Esophagus (tissue), 2 donors: ENCODE results near the gene HOXD12. TPM values are rescaled to one million over a fixed set of nuclear protein-coding genes. Genes with fewer than 3 reads are reported as not detected.
A peak's percentile ranks its signal among the peaks of the same experiment; 100 is the strongest.

ENCODE experiments used
- H3K27ac ChIP-seq, 2 donors: one replicate each; pipeline ENCODE4 v1.5.1; 2013; ENCODE audit warnings: low read depth in 2 of 2, mild to moderate bottlenecking in 2 of 2, inconsistent platforms in 1 of 2, low read length in 1 of 2, moderate library complexity in 1 of 2
- H3K27me3 ChIP-seq, 2 donors: one replicate each; pipeline ENCODE4 v1.6.1; 2013; ENCODE audit warnings: low read length in 2 of 2, control low read depth in 1 of 2, mild to moderate bottlenecking in 1 of 2; ENCODE audit not compliant: insufficient read depth in 2 of 2, control insufficient read depth in 1 of 2
- H3K36me3 ChIP-seq, 2 donors: one replicate each; pipeline ENCODE4 v1.6.1; 2013; ENCODE audit warnings: low read length in 1 of 2; ENCODE audit not compliant: control insufficient read depth in 2 of 2, insufficient read depth in 2 of 2
- H3K4me1 ChIP-seq, 2 donors: one replicate each; pipeline ENCODE4 v1.6.1; 2013; ENCODE audit warnings: low read length in 1 of 2; ENCODE audit not compliant: control insufficient read depth in 2 of 2, insufficient read depth in 2 of 2
- H3K4me3 ChIP-seq, 2 donors: one replicate each; pipeline ENCODE4 v1.5.1; 2013; ENCODE audit warnings: low read length in 2 of 2, mild to moderate bottlenecking in 2 of 2, low read depth in 1 of 2, moderate library complexity in 1 of 2
- H3K9me3 ChIP-seq, 2 donors: one replicate each; pipeline ENCODE4 v1.6.1; 2013; ENCODE audit warnings: mild to moderate bottlenecking in 2 of 2, low read depth in 1 of 2, low read length in 1 of 2, moderate library complexity in 1 of 2; ENCODE audit not compliant: control insufficient read depth in 2 of 2, insufficient read depth in 1 of 2
- WGBS, 2 donors: extraction: QIAGEN DNeasy Blood & Tissue Kit; methylation state at CpG; one replicate each; pipeline ENCODE4 v1.1.7; 2013; 5-methylcytosine and 5-hydroxymethylcytosine counted together
- polyA plus RNA-seq, 2 donors: library from polyadenylated mRNA; stranded (reverse); fragments of 200-250 nt; gene quantifications; one replicate each; pipeline ENCODE4 v1.2.3, GENCODE V29; 2013
- donor health status: healthy with polysubstance abuse.
- donor health status: Bipolar disorder and iron deficiency.

The HOXD12 gene
- polyA plus RNA-seq, 2 donors: not detected

- Histone ChIP-seq H3K36me3 (no peaks in the 10 kb centered on the region), H3K4me3 (peak overlapping the region; percentile 28 to 48), H3K4me1 (peaks cover 4 to 6% of the 10 kb centered on the region in 2 donors), H3K27ac (peak overlapping the region; percentile 11 to 49), H3K9me3 (peaks cover 0 to 2% of the 10 kb centered on the region in 2 donors), H3K27me3 (peaks cover 0 to 42% of the 10 kb centered on the region in 2 donors)
- WGBS, 2 donors: 4 to 7% methylated on average over 69 to 71 of the region's 71 CpGs
Measured at GRCh38 chr2:176136374-176137251, 37.0 kb downstream of the HOXD12 start.

DNA sequence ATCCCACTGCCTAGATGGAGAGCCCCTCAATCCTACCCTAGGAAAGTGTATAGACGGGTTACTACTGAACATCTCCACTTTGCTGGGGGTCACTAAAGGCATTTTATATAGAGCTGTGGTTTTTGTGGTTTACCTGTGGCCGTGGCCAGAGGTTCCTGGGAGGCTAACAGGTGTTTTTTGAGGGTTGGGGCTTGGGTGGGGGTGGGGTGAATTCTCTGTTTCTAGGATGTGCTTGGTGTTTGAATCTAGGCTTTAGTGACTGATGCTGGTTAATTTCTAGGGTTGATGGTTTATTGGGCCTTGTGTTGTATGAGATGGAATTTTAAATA lies 37.6 kb downstream of the HOXD12 start:
- H3K27me3 ChIP-seq: peaks cover 0 to 41% of the 10 kb centered on the region in 2 donors
- peaks cover 4 to 6% of the 10 kb centered on the region in 2 donors for H3K4me1 ChIP-seq
- peak overlapping the region in 1 of 2 donors; percentile 48 for H3K4me3 ChIP-seq
- H3K27ac ChIP-seq: peak overlapping the region in 1 of 2 donors; percentile 49
- peaks cover 0 to 2% of the 10 kb centered on the region in 2 donors for H3K9me3 ChIP-seq
- WGBS, 2 donors: 7 to 20% methylated on average over 2 of the region's 2 CpGs
- H3K36me3 ChIP-seq: no peaks in the 10 kb centered on the region

- Histone ChIP-seq H3K4me1 (peaks cover 2 to 6% of the 10 kb centered on the region in 2 donors), H3K27ac (no peak overlapping the region), H3K9me3 (peaks cover 0 to 2% of the 10 kb centered on the region in 2 donors), H3K4me3 (no peak overlapping the region), H3K36me3 (no peaks in the 10 kb centered on the region), H3K27me3 (peaks cover 0 to 36% of the 10 kb centered on the region in 2 donors)
- WGBS, 2 donors: 39 to 42% methylated on average over 8 of the region's 8 CpGs
Measured at GRCh38 chr2:176137906-176138305, 38.3 kb downstream of the HOXD12 start.

DNA sequence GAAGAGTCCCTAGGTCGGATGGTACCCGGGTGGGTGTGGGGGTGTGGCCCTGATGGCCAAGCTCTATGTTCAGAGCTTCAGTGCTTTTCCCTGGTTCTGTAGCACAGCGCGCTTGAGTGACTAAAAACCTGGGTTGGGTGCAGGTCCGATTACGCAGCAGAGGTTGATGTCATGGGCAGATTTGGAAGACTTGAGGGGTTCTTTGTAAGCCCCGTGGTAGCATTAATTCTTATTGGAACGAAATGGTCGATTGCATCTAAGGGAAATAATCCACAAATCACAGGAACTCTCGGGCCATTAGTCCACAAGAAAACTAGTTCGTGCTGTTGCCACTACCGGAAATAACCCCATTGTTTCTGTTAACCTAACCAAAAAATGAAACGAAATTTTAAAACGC lies 38.9 kb downstream of the HOXD12 start:
- peaks cover 0 to 2% of the 10 kb centered on the region in 2 donors for H3K9me3 ChIP-seq
- H3K27me3 ChIP-seq: peaks cover 0 to 32% of the 10 kb centered on the region in 2 donors
- peaks cover 2 to 6% of the 10 kb centered on the region in 2 donors for H3K4me1 ChIP-seq
- H3K27ac ChIP-seq: no peak overlapping the region
- no peaks in the 10 kb centered on the region for H3K36me3 ChIP-seq
- WGBS, 2 donors: 17 to 19% methylated on average over 14 of the region's 14 CpGs
- H3K4me3 ChIP-seq: no peak overlapping the region

GRCh38 chr2:176138923-176139660 lies 39.5 kb downstream of the HOXD12 start:
- WGBS, 2 donors: 20 to 23% methylated on average over 28 of the region's 28 CpGs
- Histone ChIP-seq H3K36me3 (no peaks in the 10 kb centered on the region), H3K27ac (no peak overlapping the region), H3K4me1 (peaks cover 2 to 6% of the 10 kb centered on the region in 2 donors), H3K4me3 (peak overlapping the region in 1 of 2 donors; percentile 4), H3K27me3 (peaks cover 0 to 26% of the 10 kb centered on the region in 2 donors), H3K9me3 (peaks cover 0 to 2% of the 10 kb centered on the region in 2 donors)

- WGBS, 2 donors: 20 to 21% methylated on average over 41 of the region's 41 CpGs
- peaks cover 0 to 24% of the 10 kb centered on the region in 2 donors for H3K27me3 ChIP-seq
- peaks cover 0 to 2% of the 10 kb centered on the region in 2 donors for H3K9me3 ChIP-seq
- H3K27ac ChIP-seq: no peak overlapping the region
- H3K4me1 ChIP-seq: peaks cover 2 to 6% of the 10 kb centered on the region in 2 donors
- H3K4me3 ChIP-seq: peak overlapping the region; percentile 37 to 52
- H3K36me3 ChIP-seq: no peaks in the 10 kb centered on the region
Measured at GRCh38 chr2:176139661-176140512, 40.3 kb downstream of the HOXD12 start.

GRCh38 chr2:176140513-176141317 lies 41.1 kb downstream of the HOXD12 start:
- Histone ChIP-seq H3K4me3 (peak overlapping the region; percentile 37 to 52), H3K36me3 (no peaks in the 10 kb centered on the region), H3K9me3 (peaks cover 0 to 2% of the 10 kb centered on the region in 2 donors), H3K27me3 (peaks cover 0 to 25% of the 10 kb centered on the region in 2 donors), H3K27ac (no peak overlapping the region), H3K4me1 (peaks cover 2 to 6% of the 10 kb centered on the region in 2 donors)
- WGBS, 2 donors: 7 to 10% methylated on average over 47 to 48 of the region's 48 CpGs

DNA sequence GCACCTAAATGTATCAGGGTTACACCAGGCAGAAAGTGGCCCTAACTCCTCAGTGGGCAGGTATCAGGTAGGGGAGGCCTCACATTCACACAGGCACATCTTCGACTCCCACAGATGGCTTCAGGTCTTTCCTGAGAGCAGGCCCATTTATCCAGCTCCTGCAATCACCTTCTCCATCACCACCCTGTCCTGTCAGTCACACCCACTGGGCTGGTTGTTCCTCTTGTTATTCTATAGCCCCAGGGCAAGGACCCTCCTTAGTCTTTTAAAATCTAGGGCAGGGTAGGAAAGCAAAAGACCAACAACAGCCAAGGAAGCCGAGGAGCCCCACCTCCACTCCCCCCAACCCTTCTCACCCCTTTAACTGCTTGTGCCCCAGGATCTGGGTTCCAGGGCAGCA lies 42.7 kb downstream of the HOXD12 start:
- H3K27ac ChIP-seq: no peak overlapping the region
- no peaks in the 10 kb centered on the region for H3K36me3 ChIP-seq
- H3K9me3 ChIP-seq: peaks cover 0 to 2% of the 10 kb centered on the region in 2 donors
- 86 to 91% methylated on average over 2 of the region's 2 CpGs for WGBS, 2 donors
- no peak overlapping the region for H3K4me3 ChIP-seq
- peaks cover 0 to 27% of the 10 kb centered on the region in 2 donors for H3K27me3 ChIP-seq
- peaks cover 0 to 2% of the 10 kb centered on the region in 2 donors for H3K4me1 ChIP-seq
